22Rv1 (cell line): Measurements from ENCODE around the gene GUCD1.

Source experiments
- CTCF ChIP-seq: fragments of 450-650 bp; IDR thresholded peaks from 2 replicates; pipeline ENCODE4 v1.5.1; 2017; ENCODE audit warnings: mild to moderate bottlenecking
- ZFX ChIP-seq: fragments of 450-650 bp; IDR thresholded peaks from 2 replicates; pipeline ENCODE4 v1.6.1; 2017; ENCODE audit warnings: antibody characterized with exemption, borderline replicate concordance

- TF ChIP-seq CTCF: no peak
- TF ChIP-seq ZFX: no peak
These were observed 35.7 kb upstream of the GUCD1 start for GRCh38 chr22:24590596-24591173.
